GM10266 (cell line): ENCODE results near the gene RASSF9.

ENCODE experiments used
- DNase-seq: peaks from one replicate; pipeline ENCODE4 v3.0.0; 2012; ENCODE audit errors: extremely low spot score
- TF ChIP-seq, protein P1 (sequence below): IDR thresholded peaks from 2 replicates; pipeline ENCODE4 v1.5.1; 2012; ENCODE audit warnings: mild to moderate bottlenecking, low read depth; ENCODE audit not compliant: control insufficient read depth, insufficient read depth; ENCODE audit errors: missing control alignments

The RASSF9 gene

DNA sequence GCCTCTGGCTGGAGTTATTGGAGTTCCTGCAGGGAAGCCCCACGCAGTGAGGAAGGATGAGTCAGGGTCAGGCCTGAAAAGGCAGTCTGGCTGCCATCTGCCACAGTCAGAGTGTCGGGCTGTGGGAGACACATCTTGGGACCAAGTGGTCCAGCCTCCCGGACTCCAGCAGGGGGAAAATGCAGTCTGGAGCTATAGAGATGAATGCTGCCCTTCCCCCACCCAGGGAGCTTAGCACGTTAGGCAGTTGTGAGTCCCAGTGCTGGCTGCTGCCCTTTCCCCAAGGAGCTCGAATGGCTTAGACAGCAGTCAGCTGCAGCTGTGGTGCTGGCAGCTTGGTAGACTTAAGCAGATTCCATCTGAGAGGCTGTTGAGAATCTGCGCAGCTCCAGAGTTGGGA lies 29.7 kb upstream of the RASSF9 start:
- TF ChIP-seq, protein P1, sequence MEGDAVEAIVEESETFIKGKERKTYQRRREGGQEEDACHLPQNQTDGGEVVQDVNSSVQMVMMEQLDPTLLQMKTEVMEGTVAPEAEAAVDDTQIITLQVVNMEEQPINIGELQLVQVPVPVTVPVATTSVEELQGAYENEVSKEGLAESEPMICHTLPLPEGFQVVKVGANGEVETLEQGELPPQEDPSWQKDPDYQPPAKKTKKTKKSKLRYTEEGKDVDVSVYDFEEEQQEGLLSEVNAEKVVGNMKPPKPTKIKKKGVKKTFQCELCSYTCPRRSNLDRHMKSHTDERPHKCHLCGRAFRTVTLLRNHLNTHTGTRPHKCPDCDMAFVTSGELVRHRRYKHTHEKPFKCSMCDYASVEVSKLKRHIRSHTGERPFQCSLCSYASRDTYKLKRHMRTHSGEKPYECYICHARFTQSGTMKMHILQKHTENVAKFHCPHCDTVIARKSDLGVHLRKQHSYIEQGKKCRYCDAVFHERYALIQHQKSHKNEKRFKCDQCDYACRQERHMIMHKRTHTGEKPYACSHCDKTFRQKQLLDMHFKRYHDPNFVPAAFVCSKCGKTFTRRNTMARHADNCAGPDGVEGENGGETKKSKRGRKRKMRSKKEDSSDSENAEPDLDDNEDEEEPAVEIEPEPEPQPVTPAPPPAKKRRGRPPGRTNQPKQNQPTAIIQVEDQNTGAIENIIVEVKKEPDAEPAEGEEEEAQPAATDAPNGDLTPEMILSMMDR = no peak
- DNase-seq = no peak

DNA sequence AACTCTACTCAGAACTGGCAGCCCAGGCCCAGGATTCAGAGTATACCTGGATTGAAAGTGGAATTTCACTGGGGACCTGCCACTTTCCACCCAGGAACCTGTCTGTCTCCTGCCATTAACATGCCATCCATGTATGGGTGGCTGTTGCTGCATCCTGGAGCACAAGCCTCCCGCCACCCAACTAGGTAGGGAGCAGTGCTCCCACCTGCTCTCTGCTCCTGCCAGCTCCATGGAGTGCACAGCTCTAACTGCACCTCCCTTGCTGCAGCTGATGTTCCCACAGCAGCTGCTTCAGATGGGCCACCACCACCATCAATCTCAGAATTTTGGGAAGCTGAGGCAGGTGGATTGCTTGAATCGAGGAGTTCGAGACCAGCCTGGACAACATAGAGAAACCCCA lies 20.8 kb upstream of the RASSF9 start:
- DNase-seq = no peak
- TF ChIP-seq, protein P1 = no peak

DNA sequence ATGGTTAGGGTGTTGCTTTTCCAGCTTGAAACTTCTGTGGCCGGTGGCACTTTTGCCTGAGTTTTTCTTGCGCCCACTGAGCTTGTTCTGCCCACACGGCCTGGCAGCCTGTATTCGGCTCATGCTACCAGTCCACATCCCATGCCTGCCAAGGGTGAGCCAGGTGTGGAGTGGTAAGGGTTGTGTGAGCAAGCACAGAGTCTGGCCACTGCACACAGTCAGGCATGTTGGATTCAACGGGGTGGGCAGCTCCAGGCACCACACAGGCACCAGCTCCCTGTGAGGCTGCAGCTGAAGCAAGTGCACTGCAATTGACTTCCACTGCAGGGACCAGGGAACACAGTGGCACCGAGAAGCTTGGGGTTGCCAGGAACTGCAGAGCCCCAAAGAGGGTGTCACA lies 19.1 kb upstream of the RASSF9 start:
- TF ChIP-seq, protein P1 = no peak
- no peak for DNase-seq

DNA sequence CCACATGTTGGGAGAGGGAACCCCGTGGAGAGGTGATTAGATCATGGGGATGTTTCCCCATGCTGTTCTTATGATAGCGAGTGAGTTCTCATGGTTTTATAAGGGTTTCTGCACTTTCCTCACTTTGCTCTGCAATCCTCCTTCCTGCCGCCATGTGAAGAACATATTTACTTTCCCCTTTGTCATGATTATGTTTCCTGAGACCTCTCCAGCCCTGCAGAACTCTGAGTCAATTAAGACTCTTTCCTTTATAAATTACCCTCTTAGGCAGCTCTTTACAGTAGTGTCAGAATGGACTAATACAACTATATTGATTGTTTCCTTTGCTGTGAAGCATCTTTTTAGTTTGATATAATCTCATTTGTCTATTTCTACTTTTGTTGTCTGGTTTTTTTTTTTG lies 13.1 kb upstream of the RASSF9 start:
- no peak for DNase-seq
- TF ChIP-seq, protein P1 = no peak

DNA sequence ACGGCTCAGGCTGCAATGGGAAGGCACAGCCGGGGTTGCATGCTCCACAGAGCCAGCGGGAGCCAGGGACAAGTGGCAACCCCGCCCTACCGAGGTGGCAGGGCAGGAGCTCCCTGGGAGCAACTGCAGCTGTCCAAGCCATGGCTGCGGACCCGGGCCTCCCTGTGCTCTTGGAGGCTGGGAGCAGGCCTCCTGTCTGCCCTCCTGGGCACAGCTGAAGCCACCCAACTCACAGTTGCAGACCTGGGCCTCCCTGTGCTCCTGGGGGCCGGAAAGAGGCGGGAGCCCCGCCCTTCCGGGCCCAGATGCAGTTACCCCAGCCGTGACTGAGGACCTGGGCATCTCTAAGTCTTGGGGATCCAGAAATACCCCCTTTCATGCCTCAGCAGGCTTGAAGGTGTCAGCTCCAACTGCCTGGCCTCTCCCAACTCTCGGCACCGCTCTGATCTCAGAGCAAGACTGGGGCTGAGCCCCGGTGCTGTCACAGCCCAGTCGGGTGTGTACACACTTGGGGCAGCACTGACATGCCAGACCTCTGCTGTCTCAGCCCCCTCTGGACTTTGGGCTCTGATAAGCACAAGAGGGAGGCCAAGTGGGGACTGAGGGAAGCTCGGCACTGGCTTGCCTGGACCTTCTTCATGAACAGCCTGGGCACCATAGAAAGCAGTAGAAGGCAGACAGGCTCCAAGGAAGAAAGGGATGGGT lies 7.5 kb upstream of the RASSF9 start:
- no peak for DNase-seq
- TF ChIP-seq, protein P1 = no peak

DNA sequence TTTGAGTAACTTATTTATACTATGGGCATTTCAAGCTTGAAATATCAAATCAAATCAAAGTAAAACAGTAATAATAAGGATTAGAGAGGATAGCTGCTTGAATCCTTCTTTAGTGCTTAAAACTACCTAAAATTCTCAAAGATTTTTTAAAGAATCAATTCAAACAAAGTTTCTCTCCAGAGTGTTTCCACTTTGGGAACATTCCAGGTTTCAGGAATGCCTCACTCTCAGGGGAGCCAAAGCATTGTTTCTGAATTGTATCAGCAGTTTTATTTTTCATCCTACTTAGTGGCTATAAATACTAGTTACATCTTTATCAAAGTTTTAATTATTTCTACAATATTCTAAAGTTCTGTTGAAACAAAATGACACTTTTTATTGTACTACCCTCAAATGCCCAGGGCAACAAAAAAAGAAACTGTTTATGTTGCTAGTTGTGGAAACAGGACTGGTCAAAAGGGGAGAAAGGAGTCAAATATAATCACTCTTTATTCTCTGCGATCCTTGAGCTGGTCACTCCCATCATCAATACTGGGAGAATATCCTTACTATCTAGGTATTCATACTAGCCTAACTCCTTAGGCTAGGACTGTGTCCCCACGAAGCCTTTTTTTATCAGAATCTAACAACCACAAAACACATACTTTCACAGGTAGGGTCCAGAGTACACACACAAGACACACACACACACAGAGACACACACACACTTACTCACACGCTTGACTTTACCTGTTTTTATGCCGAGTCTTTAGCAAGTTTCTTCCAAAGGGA lies 598 bp downstream of the RASSF9 start:
- TF ChIP-seq, protein P1 = no peak
- no peak for DNase-seq

DNA sequence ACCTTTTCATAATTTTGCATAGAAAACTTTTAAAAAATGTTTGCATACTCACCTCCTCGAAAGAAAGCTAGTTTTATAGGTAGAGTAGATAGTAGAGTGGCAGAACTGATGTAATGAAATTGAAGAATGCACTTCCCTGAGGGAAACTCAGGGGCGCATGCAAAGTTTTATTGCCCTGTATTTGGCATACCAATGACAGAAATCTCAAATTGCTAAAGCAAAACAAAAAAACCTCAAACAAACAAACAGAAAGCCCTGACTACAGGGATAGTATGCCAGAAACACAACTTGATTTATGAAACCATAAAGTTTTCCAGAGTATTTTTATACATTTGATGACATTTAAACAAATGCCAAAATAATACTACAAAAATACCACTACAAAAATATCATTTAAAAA lies 1.8 kb downstream of the RASSF9 start:
- TF ChIP-seq, protein P1 = no peak
- DNase-seq = no peak
